ENCODE results near the gene ADAP2. TPM values are rescaled to one million over a fixed set of nuclear protein-coding genes. Genes with fewer than 3 reads are reported as not detected.

ADAP2 gene
- total and polyA plus RNA-seq, 10 of the 15 experiments (the other 5 are each of a cell fraction or from before 2014, with no cell fraction given): 0.15 to 13.6 (median 6.8) TPM

- TF ChIP-seq SMAD1 (IDR thresholded peaks at IDR 0.05; ENCODE audit: low read depth, partially characterized antibody) (no peak), MYC (IDR thresholded peaks at IDR 0.05; ENCODE audit: insufficient read depth, insufficient read length, insufficient replicate concordance, low read length, severe bottlenecking) (no peak), SUPT20H (IDR thresholded peaks at IDR 0.05; ENCODE audit: borderline replicate concordance, control insufficient read depth, low read depth, low read length) (no peak)
These were observed 80.3 kb downstream of the ADAP2 start (continued) for GRCh38 chr17:31002047-31002446.

- H3K9me3 ChIP-seq (replicated peaks; ENCODE audit: control insufficient read depth, insufficient read depth, low read length): no peaks in the 10 kb centered on the region
- ChIA-PET RAD21 (ENCODE audit: unreplicated experiment) (interaction anchor here (0.7 to 1.1 kb wide), 2 partner anchors 12 to 35 kb away, joined by 3 read pairs; no protein-coding TSS in a partner anchor), SMC1A (ENCODE audit: uncharacterized antibody, unreplicated experiment) (interaction anchor here (1.7 kb wide), 1 partner anchor 13 kb away, joined by 4 read pairs; no protein-coding TSS in a partner anchor), POLR2A (no interaction called here), CTCF (interaction anchor here (0.8 kb wide), 1 partner anchor 214 kb away, joined by 3 read pairs; no protein-coding TSS in a partner anchor)
- no peaks in the 10 kb centered on the region for H3K27me3 ChIP-seq (replicated peaks in 1 of 2; ENCODE audit: control insufficient read depth in 2 of 2, insufficient read depth in 2 of 2, low read length in 1 of 2)
- ATAC-seq (no peak), FAIRE-seq (no peak), DNase-seq (ENCODE audit: low read depth, low spot score) (no peak)
- intact Hi-C loops (cut with micrococcal nuclease; ENCODE audit: unreplicated experiment): no loop called here
- peaks cover 0 to 15% of the 10 kb centered on the region in 2 experiments; a peak in 3 of 4 replicates for H3K36me3 ChIP-seq (ENCODE audit: control insufficient read depth in 2 of 2, insufficient read depth in 2 of 2, low read length in 1 of 2)
- WGBS (ENCODE audit: insufficient coverage, insufficient replicate concordance, low lambda C conversion rate, missing lambda C conversion rate): 84% methylated on average over 5 of the region's 5 CpGs
- no peaks in the 10 kb centered on the region for H3K79me2 ChIP-seq (ENCODE audit: control insufficient read depth, insufficient read depth, low read length)
- H3K4me1 ChIP-seq (ENCODE audit: control insufficient read depth, insufficient read depth, low read length): no peaks in the 10 kb centered on the region
- no peak overlapping the region for H3K9ac ChIP-seq (ENCODE audit: control insufficient read depth, insufficient read depth, low read length)
- H3K27ac ChIP-seq (ENCODE audit: control insufficient read depth, insufficient read depth): no peak overlapping the region
- TF ChIP-seq ZBTB33 (IDR thresholded peaks at IDR 0.05) (no peak), ZNF274 (IDR thresholded peaks at IDR 0.05; ENCODE audit: insufficient read depth, insufficient read length) (no peak)
- BruUV-seq (replicated peaks): no TSS peak
- no peak overlapping the region for H2AFZ ChIP-seq (ENCODE audit: control insufficient read depth, low read depth, low read length)
- no peaks in the 10 kb centered on the region for H4K20me1 ChIP-seq (ENCODE audit: control insufficient read depth, insufficient read depth)
- in situ Hi-C loops (cut with MboI): no loop called here
- no peak overlapping the region for H3K4me2 ChIP-seq (ENCODE audit: control insufficient read depth, insufficient read depth)
- no peak overlapping the region for H3K4me3 ChIP-seq
These were observed 81.6 kb downstream of the ADAP2 start for GRCh38 chr17:31003225-31003866.

Measured in GM12878 (cell line).